AML-193 (cell line): ENCODE results near the gene THOC6.
"Not testable (repeated sequence)": the region's sequence is repeated elsewhere in the genome, so short reads cannot be mapped to it uniquely, and the experiment has no call there.

Experiments
- DNase-seq, 2 experiments: peaks; one replicate each; lab custom pipeline; 2025; lab: John Stamatoyannopoulos, UW

The THOC6 gene

DNA sequence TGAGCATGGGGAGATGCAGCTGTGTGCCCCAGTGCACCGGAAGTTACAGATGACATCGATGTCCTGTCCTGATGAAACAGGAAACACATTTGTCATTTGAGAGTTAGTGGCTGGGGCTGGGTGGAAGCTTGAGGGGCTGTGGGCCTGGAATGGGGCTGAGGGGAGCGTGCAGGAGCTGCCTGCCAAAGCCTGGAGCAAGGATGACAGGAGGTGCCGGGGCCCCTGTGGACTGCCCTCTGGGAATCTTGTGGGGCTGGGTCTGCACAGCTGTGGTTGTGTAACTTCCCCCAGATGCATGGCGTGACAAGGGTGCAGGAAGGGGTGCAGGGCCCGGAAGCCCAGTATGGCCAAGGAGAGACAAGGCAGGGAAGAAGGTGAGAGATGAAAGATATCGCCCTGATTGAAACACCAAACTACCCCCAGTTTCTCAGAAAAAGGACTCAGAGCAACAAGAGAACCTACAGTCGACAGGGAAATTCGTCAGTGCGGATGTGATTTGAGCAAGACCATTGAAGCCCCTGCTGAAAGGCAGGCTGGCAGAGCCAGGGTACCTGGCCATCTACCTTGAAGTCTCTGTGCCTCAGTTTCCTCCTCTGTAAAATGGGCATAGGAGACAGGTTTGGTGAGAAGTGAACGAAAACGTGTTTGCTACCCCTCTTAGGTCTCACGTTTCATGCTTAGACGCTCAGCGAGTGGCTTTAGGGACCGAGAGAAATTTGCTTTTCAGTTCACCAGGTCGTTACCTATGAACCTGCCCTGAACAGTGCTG lies 31.3 kb downstream of the THOC6 start:
- DNase-seq, result peak; percentile 88 to 90

DNA sequence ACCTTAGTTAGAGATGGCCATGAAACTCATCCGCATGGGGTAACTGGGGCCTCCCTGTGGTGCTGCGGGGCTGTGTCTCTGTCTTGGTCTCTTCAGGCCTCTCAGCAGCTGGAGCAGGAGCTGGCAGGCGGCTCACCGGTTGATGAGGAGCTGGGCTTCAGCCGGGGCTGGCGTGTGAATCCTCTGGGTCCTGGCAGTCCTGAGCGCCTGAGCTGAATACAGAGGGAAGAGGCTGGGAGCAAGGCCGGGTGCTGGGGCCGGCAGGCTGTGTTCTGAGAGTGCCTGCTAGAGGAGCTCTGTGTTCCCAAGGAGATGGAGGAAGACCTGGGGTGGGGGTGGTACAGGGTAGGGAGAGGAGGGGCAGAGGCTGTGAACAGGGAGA lies 31.9 kb downstream of the THOC6 start:
- not testable (repeated sequence) for DNase-seq

DNA sequence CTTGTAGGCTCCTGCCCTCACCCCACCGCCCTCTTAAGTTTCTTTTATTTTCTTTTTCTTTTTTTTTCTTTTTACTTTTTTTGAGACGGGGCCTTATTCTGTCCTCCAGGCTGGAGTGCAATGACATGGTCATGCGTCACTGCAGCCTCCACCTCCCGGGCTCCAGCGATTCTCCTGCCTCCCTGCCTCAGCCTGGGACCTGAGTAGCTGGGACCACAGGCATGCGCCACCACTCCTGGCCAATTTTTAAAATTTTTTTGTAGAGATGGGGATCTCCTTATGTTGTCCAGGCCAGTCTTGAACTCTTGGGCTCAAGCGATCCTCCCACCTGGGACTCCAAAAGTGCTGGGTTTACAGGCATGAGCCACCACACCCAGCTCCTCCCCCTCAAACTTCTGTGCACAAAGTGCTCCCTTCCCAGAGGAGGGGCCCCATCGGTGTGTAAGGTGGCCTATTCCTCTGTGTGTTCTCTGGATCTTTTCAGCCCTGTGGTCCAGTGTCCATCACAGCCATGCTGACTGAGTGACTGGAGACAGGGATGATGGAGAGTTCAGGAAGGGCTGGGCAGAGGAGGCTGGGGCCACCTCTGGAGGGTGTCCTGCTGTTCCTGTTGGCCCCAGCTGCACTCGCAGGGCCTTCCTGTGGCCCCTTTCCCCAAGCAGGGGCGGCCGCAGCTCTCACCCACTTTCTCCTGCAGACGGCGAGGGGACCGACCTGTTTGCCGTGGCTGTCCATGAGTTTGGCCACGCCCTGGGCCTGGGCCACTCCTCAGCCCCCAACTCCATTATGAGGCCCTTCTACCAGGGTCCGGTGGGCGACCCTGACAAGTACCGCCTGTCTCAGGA lies 32.7 kb downstream of the THOC6 start:
- no peak for DNase-seq

DNA sequence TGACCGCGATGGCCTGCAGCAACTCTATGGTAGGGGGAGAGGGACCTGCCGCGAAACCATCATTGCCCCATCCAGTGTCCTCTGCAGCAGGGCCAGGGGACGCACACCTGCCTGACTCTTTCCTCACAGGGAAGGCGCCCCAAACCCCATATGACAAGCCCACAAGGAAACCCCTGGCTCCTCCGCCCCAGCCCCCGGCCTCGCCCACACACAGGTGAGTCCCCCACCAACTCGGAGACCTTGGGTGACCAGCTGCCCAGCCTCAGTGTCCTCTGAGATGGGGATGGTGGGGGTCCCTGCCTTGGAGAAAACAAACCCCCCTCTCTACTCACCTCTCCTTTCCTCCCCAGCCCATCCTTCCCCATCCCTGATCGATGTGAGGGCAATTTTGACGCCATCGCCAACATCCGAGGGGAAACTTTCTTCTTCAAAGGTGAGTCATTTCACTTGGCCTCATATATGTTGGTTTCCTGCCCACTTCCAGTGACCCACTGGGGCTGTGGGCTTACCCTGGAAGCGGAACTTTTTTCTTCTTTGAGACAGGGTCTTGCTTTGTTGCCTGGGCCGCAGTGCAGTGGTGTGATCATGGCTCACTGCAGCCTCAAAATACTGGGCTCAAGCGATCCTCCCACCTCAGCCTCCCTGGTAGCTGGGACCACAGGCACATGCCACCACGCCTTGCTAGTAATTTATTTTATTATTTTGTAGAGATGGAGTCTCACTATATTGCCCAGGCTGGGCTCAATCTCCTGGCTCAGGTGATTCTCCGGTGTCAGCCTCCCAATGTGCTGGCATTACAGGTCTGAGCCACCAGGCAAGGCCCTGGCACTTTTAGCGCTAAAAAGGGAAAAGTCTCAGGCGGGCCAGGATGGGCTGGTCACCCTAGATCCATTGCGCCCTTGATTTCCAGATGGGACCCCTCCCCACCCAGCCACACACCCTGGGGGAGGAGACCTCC lies 33.6 kb downstream of the THOC6 start:
- DNase-seq, result no peak

DNA sequence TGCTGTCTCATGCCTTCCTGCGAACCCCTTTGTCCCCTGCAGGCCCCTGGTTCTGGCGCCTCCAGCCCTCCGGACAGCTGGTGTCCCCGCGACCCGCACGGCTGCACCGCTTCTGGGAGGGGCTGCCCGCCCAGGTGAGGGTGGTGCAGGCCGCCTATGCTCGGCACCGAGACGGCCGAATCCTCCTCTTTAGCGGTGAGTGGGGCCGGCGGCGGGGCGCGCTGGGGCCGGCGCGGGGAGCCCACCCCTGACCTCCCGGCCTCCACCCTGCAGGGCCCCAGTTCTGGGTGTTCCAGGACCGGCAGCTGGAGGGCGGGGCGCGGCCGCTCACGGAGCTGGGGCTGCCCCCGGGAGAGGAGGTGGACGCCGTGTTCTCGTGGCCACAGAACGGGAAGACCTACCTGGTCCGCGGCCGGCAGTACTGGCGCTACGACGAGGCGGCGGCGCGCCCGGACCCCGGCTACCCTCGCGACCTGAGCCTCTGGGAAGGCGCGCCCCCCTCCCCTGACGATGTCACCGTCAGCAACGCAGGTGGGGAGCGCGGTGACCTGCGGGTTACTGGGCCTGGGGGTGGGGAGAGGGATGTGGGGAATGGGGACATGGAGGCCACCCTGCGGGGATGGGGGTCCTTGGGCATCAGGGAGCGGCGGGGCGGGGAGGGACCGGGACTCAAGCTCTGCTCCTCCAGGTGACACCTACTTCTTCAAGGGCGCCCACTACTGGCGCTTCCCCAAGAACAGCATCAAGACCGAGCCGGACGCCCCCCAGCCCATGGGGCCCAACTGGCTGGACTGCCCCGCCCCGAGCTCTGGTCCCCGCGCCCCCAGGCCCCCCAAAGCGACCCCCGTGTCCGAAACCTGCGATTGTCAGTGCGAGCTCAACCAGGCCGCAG lies 34.5 kb downstream of the THOC6 start:
- DNase-seq, result peak in 1 of 2 experiments; percentile 16

DNA sequence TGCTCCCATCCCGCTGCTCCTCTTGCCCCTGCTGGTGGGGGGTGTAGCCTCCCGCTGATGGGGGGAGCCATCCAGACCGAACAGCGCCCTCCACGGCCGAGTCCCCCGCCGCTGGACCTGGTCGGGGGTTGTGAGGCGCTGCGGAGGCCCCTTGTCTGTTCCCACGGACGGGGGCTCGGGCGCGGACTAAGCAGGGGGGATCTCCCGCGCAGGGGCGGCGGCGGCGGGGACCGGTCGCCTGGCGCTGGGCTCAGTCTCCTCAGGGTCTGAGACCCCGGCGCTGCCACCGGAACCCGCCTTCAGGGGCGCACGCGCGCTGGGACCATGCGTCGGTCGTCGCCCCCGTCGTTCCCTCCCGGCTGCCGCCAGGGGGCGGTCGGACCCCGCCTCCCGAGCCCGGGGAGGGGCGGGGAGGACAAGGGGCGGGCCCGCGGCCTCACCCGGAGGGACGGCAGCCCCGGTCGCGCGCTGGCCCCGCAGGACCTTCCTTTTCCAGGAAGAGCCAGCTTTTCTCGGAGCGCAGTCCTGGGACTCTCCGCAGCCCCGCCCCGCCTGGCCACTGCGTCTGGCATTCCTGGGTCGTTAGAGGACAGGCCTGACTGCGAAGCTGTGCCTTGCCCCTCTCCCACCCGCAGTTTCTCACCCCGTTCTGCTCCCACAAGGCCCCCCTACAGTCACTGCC lies 35.3 kb downstream of the THOC6 start:
- peak; percentile 51 to 59 for DNase-seq

DNA sequence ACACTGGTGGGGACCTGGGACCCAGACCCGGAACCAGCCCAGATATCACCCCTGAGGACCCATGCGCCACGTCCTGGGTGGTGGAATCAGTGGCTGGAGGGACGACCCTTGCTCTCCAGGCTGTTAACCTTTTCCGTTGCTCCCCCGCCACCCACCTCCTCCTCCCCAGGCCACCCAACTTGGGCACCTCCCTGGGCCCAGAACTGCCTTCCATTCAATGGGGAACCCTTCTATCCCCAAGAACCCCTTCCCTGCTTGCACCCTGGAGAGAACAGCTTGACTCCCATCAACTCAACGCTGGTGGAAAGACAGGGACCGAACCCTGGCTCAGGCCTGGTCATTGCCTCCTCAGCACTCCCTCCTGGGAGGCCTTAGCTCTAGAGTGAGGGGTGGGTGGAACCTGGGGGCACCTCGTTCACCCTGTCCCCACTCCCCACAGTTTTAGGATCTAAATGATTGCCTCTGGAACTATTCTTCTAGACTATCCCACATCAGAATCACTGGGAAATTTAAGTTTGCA lies 35.9 kb downstream of the THOC6 start:
- no peak for DNase-seq

DNA sequence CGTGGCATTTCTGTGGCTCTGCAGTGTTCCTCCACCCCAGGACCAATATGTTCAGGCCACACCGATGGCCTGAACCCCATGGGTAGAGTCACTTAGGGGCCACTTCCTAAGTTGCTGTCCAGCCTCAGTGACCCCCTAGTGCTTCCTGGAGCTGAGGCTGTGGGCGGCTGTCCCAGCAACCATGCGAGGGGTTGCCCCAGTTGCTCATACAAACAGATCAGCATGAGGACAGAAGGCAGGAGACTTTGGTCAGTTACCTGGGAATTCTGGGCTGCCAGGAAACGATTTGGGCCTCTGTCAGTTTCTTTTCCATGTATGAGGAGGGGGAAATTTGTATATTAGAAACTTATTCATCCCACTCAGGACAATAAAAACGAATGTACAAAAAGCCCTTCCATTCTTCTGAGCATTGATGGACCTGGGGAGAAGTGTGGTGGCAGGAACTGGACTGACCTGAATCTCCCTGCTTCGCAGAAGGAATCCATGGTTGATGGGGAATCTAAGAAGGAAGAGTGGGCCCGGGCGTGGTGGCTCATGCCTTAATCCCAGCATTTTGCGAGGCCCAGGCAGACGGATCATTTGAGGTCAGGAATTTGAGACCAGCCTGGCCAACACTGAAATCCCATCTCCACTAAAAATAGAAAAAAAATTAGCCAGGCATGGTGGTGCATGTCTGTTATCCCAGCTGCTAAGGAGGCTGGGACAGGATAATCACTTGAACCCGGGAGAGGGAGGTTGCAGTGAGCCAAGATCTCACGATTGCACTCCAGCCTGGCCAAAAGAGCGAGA lies 36.7 kb downstream of the THOC6 start:
- no peak for DNase-seq

DNA sequence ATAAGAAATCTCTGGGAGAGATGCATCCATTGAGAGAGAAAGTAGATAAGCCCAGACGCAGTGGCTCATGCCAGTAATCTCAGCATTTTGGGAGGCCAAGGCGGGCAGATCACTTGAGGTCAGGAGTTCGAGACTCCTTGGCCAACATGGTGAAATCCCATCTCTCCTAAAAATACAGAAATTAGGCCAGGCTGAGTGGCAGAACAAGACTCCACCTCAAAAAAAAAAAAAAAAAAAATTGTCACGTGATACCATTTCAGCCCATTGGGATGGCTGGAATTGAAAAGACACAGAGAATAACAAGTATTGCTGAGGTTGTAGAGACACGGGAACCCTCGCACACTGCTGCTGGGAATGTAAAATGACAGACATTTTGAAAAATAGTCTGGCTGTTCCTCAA lies 38.7 kb downstream of the THOC6 start:
- no peak for DNase-seq

DNA sequence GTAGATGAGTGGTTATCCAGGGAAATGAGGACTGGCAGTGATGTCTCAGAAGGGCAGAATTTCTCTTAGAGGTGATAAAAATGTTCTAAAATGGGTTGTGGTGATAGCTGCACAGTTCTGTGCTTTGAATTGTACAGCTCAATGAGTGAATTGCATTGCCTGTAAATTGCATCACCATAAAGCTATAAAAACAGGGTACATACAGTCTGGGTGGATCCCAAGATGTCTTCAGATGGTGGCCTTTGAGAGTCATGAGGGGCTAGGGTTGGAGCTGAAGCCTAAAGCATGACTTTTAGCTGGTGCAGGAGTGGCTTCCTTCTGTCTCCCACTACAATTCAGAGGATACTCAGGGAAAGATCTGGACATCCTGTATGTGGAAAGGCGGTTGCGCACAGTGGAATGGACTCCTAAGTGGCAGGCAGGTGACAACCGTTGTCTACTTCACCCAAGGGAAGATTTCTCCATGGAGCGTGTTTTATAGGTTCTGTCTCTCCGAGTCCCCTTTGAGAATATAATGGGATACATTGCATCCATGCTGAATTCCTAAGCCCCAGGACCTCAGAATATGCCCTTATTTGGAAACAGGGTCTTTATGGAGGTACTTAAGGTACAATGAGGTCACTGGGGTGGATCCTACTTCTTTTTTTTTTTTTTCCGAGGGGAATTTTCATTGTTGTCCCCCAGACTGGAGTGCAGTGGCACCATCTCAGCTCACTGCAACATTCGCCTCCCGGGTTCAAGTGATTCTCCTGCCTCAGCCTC lies 40.0 kb downstream of the THOC6 start:
- no peak for DNase-seq

DNA sequence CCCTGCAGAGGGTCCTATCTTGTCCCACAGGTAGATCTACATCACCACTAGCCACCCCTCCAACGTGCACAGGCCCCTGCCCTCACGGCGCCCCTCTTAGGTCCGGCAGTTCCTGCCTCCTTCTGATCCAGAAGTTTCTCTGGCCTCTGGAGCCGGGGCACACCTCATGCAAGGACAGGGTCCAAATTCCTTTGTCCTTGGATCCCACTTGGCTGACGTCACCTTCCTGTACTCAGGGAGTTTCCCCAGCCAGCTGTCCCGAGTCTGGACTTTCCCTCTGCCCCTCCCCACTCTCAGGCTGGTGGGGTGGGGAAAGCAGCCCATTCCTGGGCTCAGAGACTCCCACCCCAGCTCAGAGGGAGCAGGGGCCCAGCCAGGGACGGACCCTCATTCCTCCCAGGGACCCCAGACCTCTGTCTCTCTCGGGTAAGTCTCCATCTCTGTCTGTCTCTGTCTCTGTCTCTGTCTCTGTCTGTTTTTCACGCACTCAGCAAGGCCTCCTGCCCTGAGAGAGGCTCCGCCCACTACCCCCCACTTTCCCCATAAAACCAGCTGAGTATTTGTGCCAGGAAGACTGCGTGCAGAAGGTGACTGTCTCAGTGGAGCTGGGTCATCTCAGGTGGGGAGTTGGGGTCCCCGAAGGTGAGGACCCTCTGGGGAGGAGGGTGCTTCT lies 41.4 kb downstream of the THOC6 start, which contains the start of gene IL32:
Gene IL32 (plus strand): TSS at position 572 of the 673 bp plus-strand sequence. CDS start 172 bp downstream, outside the sequence.
- no peak for DNase-seq

DNA sequence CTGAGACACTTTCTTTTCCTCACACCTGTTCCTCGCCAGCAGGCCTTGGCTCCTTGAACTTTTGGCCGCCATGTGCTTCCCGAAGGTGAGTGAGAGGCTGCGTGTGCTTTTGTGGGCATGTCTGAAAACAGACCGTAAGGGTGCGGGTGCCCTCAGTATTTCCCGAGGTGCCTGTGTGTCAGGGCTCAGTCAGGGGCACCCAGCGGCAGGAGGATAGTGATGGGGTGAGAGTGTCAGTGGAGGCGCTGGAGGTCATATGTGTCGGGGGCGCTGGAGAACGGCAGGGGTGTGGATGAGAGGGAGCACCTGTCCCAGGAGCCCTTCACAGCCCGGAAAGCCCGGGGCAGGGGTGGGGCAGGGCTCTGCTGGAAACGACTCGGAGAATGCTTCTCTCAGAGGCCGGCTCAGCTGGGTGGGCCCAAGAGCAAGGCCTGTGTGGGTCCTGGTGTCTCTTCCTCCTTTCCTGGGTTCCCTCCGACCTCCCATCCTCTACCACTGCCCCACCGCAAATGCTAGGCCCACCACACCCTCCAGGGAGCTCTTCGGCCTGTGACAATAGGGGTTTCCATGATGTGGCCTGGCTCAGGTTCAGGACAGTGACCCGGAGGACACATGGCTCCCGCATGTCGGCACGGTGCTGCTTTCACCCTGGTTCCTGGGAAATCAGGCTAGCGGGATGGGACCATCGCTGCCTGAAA lies 42.1 kb downstream of the THOC6 start:
- no peak for DNase-seq

DNA sequence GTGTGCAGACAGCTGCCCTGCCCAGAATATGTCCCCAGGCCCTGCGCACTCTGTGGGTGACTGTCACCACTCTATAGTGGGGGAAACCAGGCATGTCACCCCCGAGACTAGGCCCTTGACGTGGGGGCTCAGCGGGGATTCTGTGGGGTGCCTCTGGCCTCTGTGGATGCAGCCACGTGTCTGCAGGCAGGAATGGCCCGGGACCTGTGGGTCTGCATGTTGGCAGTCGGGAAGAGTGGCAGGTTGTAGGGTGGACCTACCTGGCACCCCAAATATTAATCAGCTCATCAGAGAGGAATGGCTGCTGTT lies 42.6 kb downstream of the THOC6 start:
- DNase-seq, result no peak

DNA sequence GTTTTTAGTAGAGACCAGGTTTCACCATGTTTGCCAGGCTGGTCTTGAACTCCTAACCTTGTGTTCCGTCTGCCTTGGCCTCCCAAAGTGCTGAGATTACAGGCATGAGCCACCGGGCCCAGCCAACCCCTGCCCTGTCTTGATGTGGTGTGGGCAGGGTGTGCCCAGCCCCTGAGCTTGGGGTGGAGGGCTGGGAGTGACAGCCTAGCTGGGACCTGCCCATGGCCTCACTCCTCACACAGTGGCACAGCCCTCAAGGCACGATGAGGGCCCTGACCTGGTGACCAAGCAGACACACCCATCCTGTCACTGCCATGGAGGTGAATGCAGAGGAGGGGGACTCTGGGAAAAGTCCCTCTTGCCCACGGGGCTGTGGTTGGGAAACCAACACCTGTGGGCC lies 44.7 kb downstream of the THOC6 start:
- no peak for DNase-seq

DNA sequence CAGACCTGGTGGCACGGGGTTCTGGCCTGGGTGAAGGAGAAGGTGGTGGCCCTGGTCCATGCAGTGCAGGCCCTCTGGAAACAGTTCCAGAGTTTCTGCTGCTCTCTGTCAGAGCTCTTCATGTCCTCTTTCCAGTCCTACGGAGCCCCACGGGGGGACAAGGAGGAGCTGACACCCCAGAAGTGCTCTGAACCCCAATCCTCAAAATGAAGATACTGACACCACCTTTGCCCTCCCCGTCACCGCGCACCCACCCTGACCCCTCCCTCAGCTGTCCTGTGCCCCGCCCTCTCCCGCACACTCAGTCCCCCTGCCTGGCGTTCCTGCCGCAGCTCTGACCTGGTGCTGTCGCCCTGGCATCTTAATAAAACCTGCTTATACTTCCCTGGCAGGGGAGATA lies 45.3 kb downstream of the THOC6 start:
- not testable (repeated sequence) for DNase-seq

DNA sequence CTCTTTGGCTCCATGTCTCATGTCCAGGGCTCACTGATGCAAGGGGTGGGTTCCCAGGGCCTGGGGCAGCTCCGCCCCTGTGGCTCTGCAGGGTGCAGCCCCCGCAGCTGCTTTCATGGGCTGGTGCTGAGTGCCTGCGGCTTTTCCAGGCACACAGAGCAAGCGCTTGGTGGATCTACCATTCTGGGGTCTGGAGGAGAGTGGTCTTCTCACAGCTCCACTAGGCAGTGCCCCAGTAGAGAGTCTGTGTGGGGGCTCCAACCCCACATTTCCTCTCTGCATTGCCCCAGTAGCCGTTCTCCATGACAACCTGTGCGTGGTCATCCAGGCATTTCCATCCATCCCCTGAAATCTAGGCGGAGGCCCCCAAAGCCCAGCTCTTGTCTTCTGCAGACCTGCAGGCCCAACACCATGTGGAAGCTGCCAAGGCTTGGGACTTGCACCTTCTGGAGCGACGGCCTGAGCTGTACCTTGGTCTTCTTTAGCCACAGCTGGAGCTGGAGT lies 46.8 kb downstream of the THOC6 start:
- DNase-seq, result no peak

DNA sequence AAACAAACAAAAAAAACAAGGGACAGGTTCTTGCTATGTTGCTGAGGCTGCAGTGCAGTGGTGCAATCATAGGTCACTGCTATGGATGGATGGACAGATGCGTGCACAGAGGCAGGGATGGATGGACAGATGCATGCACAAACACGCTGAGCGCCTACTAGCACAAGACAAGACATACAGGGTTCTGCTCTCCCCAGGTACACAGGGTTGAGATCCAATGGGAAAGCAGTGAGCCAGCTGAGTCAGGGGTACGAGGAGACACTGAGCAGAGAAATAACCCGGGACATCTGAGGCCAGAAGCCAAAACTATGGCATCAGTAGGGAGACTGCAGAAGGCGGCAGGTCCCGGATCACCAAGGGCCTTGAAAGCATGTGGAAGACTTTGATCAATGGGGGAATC lies 47.8 kb downstream of the THOC6 start:
- no peak for DNase-seq
